SKM-1 treated with dmso at 0.1 percent for 144 hours (cell line): ENCODE results near the gene CCDC24.

Source experiments
- DNase-seq: peaks from one replicate; lab custom pipeline; 2025; ENCODE audit not compliant: unreplicated experiment; lab: John Stamatoyannopoulos, UW

CCDC24 gene

DNA sequence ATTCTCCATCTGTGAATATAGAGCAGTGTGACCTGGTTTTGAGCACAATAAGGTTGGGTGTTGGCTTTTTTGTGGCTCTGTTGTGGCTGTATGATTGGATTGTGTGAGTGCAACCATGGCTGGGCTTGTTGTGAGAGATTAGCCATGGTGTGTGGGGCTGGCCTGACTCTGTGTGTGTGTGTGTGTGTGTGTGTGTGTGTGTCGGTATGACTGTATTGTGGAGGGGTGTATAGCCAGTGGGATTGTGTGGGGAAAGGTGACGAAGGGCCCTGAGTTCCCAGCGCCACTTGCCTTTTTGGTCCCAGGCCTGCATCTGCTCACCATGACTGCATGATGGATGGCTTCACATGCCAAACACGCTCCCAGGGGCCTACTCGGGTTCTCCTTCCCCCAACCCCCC is 45.8 kb downstream of the CCDC24 start:
- no peak for DNase-seq

DNA sequence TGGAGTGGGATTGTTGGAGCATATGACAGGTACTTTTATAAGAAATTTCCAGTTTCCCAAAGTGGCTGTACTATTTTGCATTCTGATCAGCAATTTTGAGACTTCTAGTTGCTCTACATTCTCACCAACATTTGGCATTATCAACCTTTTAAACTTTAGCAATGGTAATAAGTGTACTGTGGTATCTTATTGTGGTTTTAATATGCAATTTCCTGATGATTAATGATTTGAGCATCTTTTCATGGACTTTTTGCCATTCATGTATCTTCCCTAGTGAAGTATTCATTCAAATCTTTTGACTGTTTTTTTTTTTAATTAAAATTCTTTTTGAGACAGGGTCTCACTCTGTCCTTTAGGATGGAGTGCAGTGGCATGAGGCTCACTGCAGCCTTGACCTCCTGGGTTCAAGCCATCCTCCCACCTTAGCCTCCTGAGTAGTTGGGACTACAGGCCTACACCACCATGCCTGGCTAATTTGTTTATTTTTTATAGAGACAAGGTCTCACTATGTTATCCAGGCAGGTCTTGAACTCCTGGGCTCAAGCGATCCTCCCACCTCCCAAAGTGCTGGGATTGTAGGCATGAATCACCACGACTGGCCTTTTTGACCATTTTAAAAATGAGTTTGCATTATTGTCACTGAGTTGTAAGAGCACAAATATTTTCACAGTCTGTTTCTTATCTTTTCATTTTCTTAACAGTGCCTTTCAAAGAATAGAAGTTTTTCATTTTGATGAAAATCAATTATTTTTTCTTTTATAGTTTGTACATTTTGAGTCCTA is 47.7 kb downstream of the CCDC24 start:
- no peak for DNase-seq

DNA sequence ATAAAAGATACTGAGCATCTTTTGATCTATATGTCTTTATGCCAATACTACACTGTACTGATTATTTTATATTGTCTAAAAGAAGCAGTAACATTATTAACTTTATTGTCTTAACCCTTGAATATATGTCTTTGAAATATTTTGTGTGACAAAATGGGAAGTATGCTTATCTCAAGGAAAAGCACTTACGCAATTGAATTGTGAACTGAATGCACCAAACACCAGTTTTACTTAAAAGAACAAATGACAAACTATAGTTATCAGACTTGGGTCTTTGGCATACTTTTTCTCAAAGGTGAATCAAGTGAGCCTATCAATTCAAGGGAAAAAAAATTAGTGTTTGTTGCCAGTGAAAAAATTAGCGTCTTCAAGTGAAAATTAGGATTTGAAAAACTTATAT is 49.0 kb downstream of the CCDC24 start:
- DNase-seq: peak; percentile 20

DNA sequence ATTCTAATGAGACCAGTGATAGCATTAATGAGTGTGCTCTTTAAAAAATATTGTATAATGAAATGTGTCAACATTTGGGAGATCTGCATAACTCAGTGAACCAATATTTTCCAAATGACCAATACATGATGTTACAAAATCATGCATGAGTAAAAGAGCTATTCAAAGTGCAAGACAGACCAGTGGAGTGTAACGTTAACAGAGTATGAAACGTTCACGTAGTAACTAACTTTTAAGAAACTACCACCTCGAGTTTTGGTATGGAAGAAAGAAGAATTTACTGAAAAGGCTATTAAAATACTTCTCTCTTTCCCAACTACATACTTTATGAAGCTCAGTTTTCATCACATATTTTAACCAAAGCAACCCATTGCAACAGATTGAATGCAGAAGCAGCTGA is 49.4 kb downstream of the CCDC24 start:
- DNase-seq: no peak

DNA sequence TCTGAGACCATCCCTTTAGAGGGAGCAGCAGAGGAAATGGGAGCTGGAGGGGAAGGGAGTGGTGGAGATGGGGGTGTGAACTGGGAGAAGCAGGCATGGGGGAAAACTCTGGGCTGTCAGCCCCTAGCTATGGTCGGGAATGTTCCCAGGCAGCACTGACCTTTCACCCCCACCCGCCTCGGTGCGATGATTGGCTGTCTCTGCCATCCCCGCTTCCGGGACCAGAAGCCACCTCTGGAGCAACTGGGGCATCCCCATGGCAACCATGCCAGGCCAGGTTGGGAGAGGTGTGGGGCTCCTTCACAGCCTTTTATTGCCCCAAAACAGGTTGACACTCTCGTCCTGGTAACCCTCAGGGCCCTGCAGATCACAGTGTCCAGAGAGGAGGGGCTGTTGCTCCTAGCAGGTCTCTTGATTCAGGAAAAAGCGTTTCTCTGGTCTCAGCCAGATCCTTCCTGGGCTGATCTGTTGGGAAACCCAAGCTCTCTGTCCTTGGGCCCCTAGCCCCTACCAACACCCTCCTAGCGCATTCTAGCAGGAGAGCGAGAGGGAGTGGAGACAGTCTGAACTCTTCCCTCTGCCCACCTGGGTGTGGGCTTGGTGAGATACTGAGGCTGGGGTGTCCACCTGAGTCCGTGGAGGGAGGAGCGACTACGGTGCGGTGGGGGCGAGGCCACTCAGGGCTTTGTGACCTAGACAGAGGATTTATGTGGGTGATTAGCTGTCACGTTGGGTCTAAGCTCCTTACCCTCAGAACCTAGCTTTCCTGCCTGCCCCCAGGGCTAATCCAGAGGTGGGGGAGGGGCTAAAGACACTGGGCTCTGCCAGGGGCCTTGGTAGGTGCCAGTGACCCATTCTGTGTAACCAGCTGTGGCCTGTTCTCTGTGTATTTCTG is 52.0 kb downstream of the CCDC24 start:
- DNase-seq: no peak

DNA sequence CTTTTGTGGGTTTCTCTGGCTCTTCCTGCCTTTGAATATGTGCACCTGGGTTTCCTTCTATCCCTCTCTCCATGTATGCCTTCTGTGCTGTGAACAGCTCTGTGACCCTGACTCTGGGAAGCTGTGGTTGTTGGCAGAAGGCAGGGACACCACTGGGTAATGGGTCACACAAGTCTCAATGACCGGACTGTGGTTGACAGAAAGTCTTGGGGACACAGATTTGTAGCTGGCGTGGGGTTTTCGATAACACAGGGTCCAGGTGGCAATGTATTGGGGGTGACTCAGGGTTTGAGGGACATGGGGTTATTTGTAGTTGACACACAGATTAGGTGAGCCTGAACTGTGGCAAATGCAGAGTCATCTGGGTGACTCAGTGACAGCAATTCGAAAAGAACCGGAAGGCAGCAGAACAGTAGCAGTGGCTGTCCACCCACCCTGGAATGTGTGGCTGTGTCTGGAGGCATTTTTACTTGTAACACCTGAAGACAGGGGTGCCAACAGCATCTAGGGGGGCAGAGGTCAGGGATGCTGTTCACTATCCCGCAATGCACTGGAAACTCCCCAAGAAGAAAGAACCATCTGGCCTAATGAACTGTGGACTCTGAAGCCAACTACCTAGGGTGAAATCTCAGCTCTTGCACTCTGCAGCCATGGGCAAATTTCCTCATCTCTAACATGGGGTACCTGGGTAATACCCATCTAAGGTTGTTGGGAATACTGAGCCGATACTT is 52.8 kb downstream of the CCDC24 start:
- DNase-seq: no peak

DNA sequence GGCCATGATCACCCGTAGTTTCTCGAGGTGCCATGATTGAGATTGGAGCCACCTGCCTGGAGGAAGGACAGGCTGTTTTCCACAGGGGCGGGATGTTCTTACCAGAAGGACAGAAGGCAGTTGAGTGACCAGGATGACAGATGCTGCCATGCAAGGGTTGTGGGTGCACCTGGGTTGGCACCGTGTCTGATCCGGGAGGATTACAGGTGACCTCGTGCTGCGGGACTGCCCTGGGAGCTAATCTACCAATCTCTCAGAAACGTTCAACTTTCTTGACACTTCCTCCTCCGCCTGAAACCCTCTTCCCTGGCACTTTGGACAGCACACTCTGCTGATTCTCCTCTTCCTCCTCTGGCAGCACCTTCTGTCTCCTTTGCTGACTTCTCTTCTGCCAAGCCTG is 53.7 kb downstream of the CCDC24 start:
- DNase-seq: no peak
